IMR-90 (cell line): ENCODE data around the gene CABCOCO1. TPM values are rescaled to one million over a fixed set of nuclear protein-coding genes. Genes with fewer than 3 reads are reported as not detected.

Experiments used
- ATAC-seq: fragments of 200-7000 bp; cut with Tn5 transposase; 2 replicates; pipeline ENCODE4 v1.9.1; 2020; ENCODE audit warnings: low read depth, mild to moderate bottlenecking, moderate library complexity
- BruUV-seq: library from RNA; stranded (reverse); fragments of 400-500 nt; replicated peaks from 2 replicates; lab custom pipeline; 2021; lab: Mats Ljungman, UMichigan
- CTCF ChIA-PET: fragments of 300-600 bp; formaldehyde crosslinking; extraction: SDS; loops from one replicate; lab custom pipeline; 2021; ENCODE audit warnings: antibody characterized with exemption; lab: Yijun Ruan, JAX
- POLR2A ChIA-PET: fragments of 300-600 bp; sonication (Branson Sonifier 250); formaldehyde crosslinking; loops from one replicate; lab custom pipeline; 2022; ENCODE audit warnings: antibody characterized with exemption; ENCODE audit not compliant: unreplicated experiment; lab: Charles Lee
- DNase-seq: peaks from one replicate; pipeline ENCODE4 v3.0.0; 2013
- H2AFZ ChIP-seq: replicated peaks from 2 replicates; pipeline ENCODE3; 2013; ENCODE audit warnings: low read length, mild to moderate bottlenecking; ENCODE audit not compliant: poor library complexity
- H2AK5ac ChIP-seq: 2 replicates; pipeline ENCODE4 v1.6.1; 2013; ENCODE audit warnings: low read depth, low read length, inconsistent platforms
- H2AK9ac ChIP-seq: replicated peaks from 2 replicates; pipeline ENCODE3; 2013; ENCODE audit warnings: mild to moderate bottlenecking, low read depth, low read length, moderate library complexity; ENCODE audit not compliant: poor library complexity
- H2BK120ac ChIP-seq: 2 replicates; pipeline ENCODE4 v1.6.1; 2013; ENCODE audit warnings: low read depth, low read length, inconsistent platforms
- H2BK15ac ChIP-seq: 3 replicates; pipeline ENCODE4 v1.6.1; 2013; ENCODE audit warnings: low read depth, low read length, inconsistent platforms
- H2BK20ac ChIP-seq: 2 replicates; pipeline ENCODE4 v1.6.1; 2013; ENCODE audit warnings: low read depth, mild to moderate bottlenecking, inconsistent platforms, low read length, moderate library complexity
- H2BK5ac ChIP-seq: 2 replicates; pipeline ENCODE4 v1.6.1; 2013; ENCODE audit warnings: mild to moderate bottlenecking, low read depth, low read length, inconsistent platforms; ENCODE audit not compliant: poor library complexity, severe bottlenecking
- H3K14ac ChIP-seq: replicated peaks from 2 replicates; pipeline ENCODE4 v1.6.1; 2013; ENCODE audit warnings: low read depth, low read length, inconsistent platforms
- H3K18ac ChIP-seq: 2 replicates; pipeline ENCODE4 v1.6.1; 2013; ENCODE audit warnings: low read depth, low read length, control low read depth
- H3K23ac ChIP-seq: 2 replicates; pipeline ENCODE4 v1.6.1; 2013; ENCODE audit warnings: low read depth, low read length, inconsistent platforms
- H3K27ac ChIP-seq: 2 replicates; pipeline ENCODE4 v1.5.1; 2013; ENCODE audit warnings: mild to moderate bottlenecking, control low read depth, low read length; ENCODE audit not compliant: insufficient read depth
- H3K27me3 ChIP-seq: 2 replicates; pipeline ENCODE4 v1.6.1; 2013; ENCODE audit warnings: low read length; ENCODE audit not compliant: control insufficient read depth, insufficient read depth
- H3K36me3 ChIP-seq: 2 replicates; pipeline ENCODE4 v1.6.1; 2013; ENCODE audit warnings: low read length, mixed read lengths; ENCODE audit not compliant: control insufficient read depth, insufficient read depth
- H3K4ac ChIP-seq: 2 replicates; pipeline ENCODE4 v1.6.1; 2013; ENCODE audit warnings: low read depth, low read length, inconsistent platforms
- H3K4me1 ChIP-seq: 2 replicates; pipeline ENCODE4 v1.6.1; 2013; ENCODE audit warnings: low read length, mixed read lengths; ENCODE audit not compliant: control insufficient read depth, insufficient read depth
- H3K4me2 ChIP-seq: 2 replicates; pipeline ENCODE4 v1.6.1; 2013; ENCODE audit warnings: low read depth, mild to moderate bottlenecking, control low read depth, low read length, moderate library complexity
- H3K4me3 ChIP-seq: 2 replicates; pipeline ENCODE4 v1.5.1; 2013; ENCODE audit warnings: low read depth, mild to moderate bottlenecking, control low read depth, low read length, moderate library complexity; ENCODE audit not compliant: insufficient read depth
- H3K56ac ChIP-seq: 2 replicates; pipeline ENCODE4 v1.6.1; 2013; ENCODE audit warnings: low read length, inconsistent platforms; ENCODE audit not compliant: insufficient read depth; ENCODE audit errors: extremely low read depth
- H3K79me1 ChIP-seq, 2 experiments: 2 replicates each; pipeline ENCODE4 v1.6.1; 2013; ENCODE audit warnings: low read length in 2 of 2, inconsistent platforms in 1 of 2, low read depth in 1 of 2
- H3K9ac ChIP-seq: 2 replicates; pipeline ENCODE4 v1.6.1; 2013; ENCODE audit warnings: low read depth, low read length, control low read depth
- H3K9me1 ChIP-seq: 2 replicates; pipeline ENCODE4 v1.6.1; 2013; ENCODE audit warnings: low read length, inconsistent platforms; ENCODE audit not compliant: insufficient read depth
- H3K9me3 ChIP-seq: 2 replicates; pipeline ENCODE4 v1.6.1; 2013; ENCODE audit warnings: low read length; ENCODE audit not compliant: control insufficient read depth, insufficient read depth
- H4K20me1 ChIP-seq: 2 replicates; pipeline ENCODE4 v1.6.1; 2013; ENCODE audit warnings: low read length, inconsistent platforms; ENCODE audit not compliant: insufficient read depth
- H4K5ac ChIP-seq: 2 replicates; pipeline ENCODE4 v1.6.1; 2013; ENCODE audit warnings: mild to moderate bottlenecking, low read depth, low read length, control low read depth
- H4K8ac ChIP-seq, 2 experiments: 2 replicates each; pipeline ENCODE4 v1.6.1; 2013; ENCODE audit warnings: low read depth in 2 of 2, low read length in 2 of 2, control low read depth in 1 of 2, inconsistent platforms in 1 of 2
- H4K91ac ChIP-seq: 2 replicates; pipeline ENCODE4 v1.6.1; 2013; ENCODE audit warnings: low read depth, low read length, inconsistent platforms; ENCODE audit not compliant: insufficient read depth
- BHLHE40 ChIP-seq: fragments of 150-350 bp; IDR thresholded peaks from 2 replicates; pipeline ENCODE4 v1.6.1; 2016; ENCODE audit warnings: mild to moderate bottlenecking, low read depth, low read length
- FOS ChIP-seq: fragments of 150-350 bp; IDR thresholded peaks from 2 replicates; pipeline ENCODE4 v1.6.1; 2016; ENCODE audit warnings: low read depth, low read length
- MXI1 ChIP-seq: IDR thresholded peaks from 2 replicates; pipeline ENCODE4 v1.6.1; 2012; ENCODE audit warnings: low read depth, mild to moderate bottlenecking, low read length, moderate library complexity, borderline replicate concordance
- NFE2L2 ChIP-seq: fragments of 150-350 bp; IDR thresholded peaks from 2 replicates; pipeline ENCODE4 v1.6.1; 2016; ENCODE audit warnings: low read depth, mild to moderate bottlenecking, low read length
- RAD21 ChIP-seq: IDR thresholded peaks from 2 replicates; pipeline ENCODE4 v1.6.1; 2012; ENCODE audit warnings: low read length, improper control_type of control experiment
- RCOR1 ChIP-seq: IDR thresholded peaks from 2 replicates; pipeline ENCODE4 v1.6.1; 2012; ENCODE audit warnings: mild to moderate bottlenecking, low read length, improper control_type of control experiment; ENCODE audit not compliant: insufficient replicate concordance
- WGBS, 2 experiments: methylation state at CpG; one replicate each; pipeline versions ENCODE4 v1.1.5 to v1.1.7; 2013; ENCODE audit warnings: missing lambda C conversion rate in 2 of 2; ENCODE audit not compliant: insufficient read length in 1 of 2; ENCODE audit errors: extremely low coverage in 2 of 2; 5-methylcytosine and 5-hydroxymethylcytosine counted together
- dilution Hi-C: fragments of 300-500 bp; cut with HindIII; formaldehyde crosslinking; loops from one replicate; pipeline ENCODE4 v1.14.3; 2018; ENCODE audit warnings: low sequenced_read_pairs; ENCODE audit not compliant: unreplicated experiment
- in situ Hi-C: fragments of 300-500 bp; cut with MboI; formaldehyde crosslinking; loops from 3 replicates; pipeline ENCODE4 v1.14.3; 2019; ENCODE audit warnings: low sequenced_read_pairs, inconsistent platforms, mixed read lengths
- intact Hi-C: fragments of 100-400 bp; cut with micrococcal nuclease; formaldehyde crosslinking; loops from 2 replicates; pipeline ENCODE4 v1.10.0; 2022
- polyA plus RNA-seq, 3 experiments: library from polyadenylated mRNA; depleted of rRNA; stranded (reverse); fragments of >200 nt; gene quantifications; 2 replicates each; pipeline ENCODE4 v1.2.3, GENCODE V29; 2012; ENCODE audit warnings: low replicate concordance in 1 of 3
- total RNA-seq: library from RNA; depleted of rRNA; stranded (reverse); fragments of >200 nt; gene quantifications from 2 replicates; pipeline ENCODE4 v1.2.3, GENCODE V29; 2012
- TF ChIP-seq, protein P1 (sequence below): fragments of 150-350 bp; IDR thresholded peaks from 2 replicates; pipeline ENCODE4 v1.6.1; 2017; ENCODE audit warnings: mild to moderate bottlenecking, antibody characterized with exemption, low read length, low read depth
- TF ChIP-seq, protein P2 (sequence below): conservative IDR thresholded peaks from 2 replicates; pipeline ENCODE4 v1.5.1; 2012; ENCODE audit warnings: mild to moderate bottlenecking, low read depth, low read length, improper control_type of control experiment
- TF ChIP-seq, protein P3 (sequence below): fragments of 150-350 bp; IDR thresholded peaks from 2 replicates; pipeline ENCODE4 v1.6.1; 2016; ENCODE audit warnings: low read depth, mild to moderate bottlenecking, low read length, moderate library complexity, borderline replicate concordance

Gene CABCOCO1
- total and polyA plus RNA-seq, 2 of the 4 experiments (the other 2 are of a cell fraction) = 0.18 to 0.31 TPM

DNA sequence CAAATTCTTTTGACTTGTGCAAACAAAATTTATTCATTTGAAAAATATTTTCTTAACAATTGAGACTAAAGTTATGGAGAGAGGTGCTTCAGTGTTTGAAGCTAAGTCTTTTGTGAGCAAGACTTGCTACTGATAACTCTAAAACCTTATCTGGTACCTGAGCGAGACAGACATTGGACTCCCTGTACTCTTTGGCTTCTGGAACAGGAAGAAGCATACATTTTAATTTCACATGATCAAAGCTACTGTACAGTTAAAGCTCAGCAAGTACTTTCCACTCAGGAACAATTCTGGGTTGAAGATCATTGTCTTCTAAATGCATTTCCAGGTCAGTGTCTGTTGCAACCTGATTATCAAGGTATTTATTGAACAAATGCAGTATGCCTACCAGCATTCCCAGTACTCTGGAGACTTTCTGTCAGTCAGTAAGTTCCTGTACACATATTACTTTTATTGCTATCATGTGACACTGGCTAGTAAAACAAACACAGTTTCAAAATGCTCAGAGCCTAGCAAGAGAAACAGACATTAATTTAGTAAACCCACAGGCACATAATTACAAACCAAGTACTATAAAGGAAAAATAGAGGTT is 42.4 kb downstream of the CABCOCO1 start:
- Histone ChIP-seq H2BK5ac (no peak overlapping the region), H2BK120ac (no peak overlapping the region), H3K9me1 (no peaks in the 10 kb centered on the region), H3K36me3 (no peaks in the 10 kb centered on the region), H2BK20ac (no peak overlapping the region), H3K4ac (no peak overlapping the region), H3K27me3 (no peaks in the 10 kb centered on the region), H3K23ac (no peak overlapping the region), H3K27ac (no peak overlapping the region), H2AK5ac (no peak overlapping the region), H3K9ac (no peak overlapping the region), H4K91ac (no peak overlapping the region), H4K20me1 (no peaks in the 10 kb centered on the region), H3K4me2 (no peak overlapping the region), H4K8ac (no peak overlapping the region), H2AFZ (no peak overlapping the region), H3K4me3 (no peak overlapping the region), H3K4me1 (no peaks in the 10 kb centered on the region), H3K56ac (no peak overlapping the region), H3K9me3 (no peaks in the 10 kb centered on the region), H3K14ac (no peak overlapping the region), H2BK15ac (no peak overlapping the region), H3K18ac (peak overlapping the region; percentile 35; the same call in 1 of the 2 replicates), H4K5ac (peak overlapping the region; percentile 30; the same call in 1 of the 2 replicates), H3K79me1 (no peaks in the 10 kb centered on the region), H2AK9ac (no peak overlapping the region)
- WGBS, 2 experiments = no CpG with 5 or more reads among the region's 1 CpG
- dilution Hi-C loops = no loop called here
- DNase-seq = no peak
- POLR2A ChIA-PET = no interaction called here
- CTCF ChIA-PET = no interaction called here
- in situ Hi-C loops = no loop called here
- no peak for ATAC-seq
- BruUV-seq = no TSS peak
- intact Hi-C loops = no loop called here
- TF ChIP-seq, protein P1, sequence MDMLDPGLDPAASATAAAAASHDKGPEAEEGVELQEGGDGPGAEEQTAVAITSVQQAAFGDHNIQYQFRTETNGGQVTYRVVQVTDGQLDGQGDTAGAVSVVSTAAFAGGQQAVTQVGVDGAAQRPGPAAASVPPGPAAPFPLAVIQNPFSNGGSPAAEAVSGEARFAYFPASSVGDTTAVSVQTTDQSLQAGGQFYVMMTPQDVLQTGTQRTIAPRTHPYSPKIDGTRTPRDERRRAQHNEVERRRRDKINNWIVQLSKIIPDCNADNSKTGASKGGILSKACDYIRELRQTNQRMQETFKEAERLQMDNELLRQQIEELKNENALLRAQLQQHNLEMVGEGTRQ = no peak
- TF ChIP-seq BHLHE40 = no peak
- TF ChIP-seq, protein P2, sequence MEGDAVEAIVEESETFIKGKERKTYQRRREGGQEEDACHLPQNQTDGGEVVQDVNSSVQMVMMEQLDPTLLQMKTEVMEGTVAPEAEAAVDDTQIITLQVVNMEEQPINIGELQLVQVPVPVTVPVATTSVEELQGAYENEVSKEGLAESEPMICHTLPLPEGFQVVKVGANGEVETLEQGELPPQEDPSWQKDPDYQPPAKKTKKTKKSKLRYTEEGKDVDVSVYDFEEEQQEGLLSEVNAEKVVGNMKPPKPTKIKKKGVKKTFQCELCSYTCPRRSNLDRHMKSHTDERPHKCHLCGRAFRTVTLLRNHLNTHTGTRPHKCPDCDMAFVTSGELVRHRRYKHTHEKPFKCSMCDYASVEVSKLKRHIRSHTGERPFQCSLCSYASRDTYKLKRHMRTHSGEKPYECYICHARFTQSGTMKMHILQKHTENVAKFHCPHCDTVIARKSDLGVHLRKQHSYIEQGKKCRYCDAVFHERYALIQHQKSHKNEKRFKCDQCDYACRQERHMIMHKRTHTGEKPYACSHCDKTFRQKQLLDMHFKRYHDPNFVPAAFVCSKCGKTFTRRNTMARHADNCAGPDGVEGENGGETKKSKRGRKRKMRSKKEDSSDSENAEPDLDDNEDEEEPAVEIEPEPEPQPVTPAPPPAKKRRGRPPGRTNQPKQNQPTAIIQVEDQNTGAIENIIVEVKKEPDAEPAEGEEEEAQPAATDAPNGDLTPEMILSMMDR = no peak
- TF ChIP-seq RCOR1 = no peak
- TF ChIP-seq NFE2L2 = no peak
- TF ChIP-seq, protein P3, sequence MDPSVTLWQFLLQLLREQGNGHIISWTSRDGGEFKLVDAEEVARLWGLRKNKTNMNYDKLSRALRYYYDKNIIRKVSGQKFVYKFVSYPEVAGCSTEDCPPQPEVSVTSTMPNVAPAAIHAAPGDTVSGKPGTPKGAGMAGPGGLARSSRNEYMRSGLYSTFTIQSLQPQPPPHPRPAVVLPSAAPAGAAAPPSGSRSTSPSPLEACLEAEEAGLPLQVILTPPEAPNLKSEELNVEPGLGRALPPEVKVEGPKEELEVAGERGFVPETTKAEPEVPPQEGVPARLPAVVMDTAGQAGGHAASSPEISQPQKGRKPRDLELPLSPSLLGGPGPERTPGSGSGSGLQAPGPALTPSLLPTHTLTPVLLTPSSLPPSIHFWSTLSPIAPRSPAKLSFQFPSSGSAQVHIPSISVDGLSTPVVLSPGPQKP = no peak
- no peak for TF ChIP-seq MXI1
- no peak for TF ChIP-seq RAD21
- TF ChIP-seq FOS = no peak
